ENCODE measurements around the gene RPA1.

GRCh38 chr17:1942066-1942365, 112.2 kb downstream of the RPA1 start:
- no peak for TF ChIP-seq CTCF (conservative IDR thresholded peaks at IDR 0.05; ENCODE audit: low read depth, low read length)
- TF ChIP-seq POLR2A (IDR thresholded peaks at IDR 0.05; ENCODE audit: low read depth, low read length) = no peak
- TF ChIP-seq MAZ (IDR thresholded peaks at IDR 0.05; ENCODE audit: borderline replicate concordance, low read depth, low read length) = no peak
- no peak for TF ChIP-seq SMC3 (IDR thresholded peaks at IDR 0.05; ENCODE audit: low read depth, low read length)
- no peak for TF ChIP-seq RAD21 (IDR thresholded peaks at IDR 0.05; ENCODE audit: low read length)
- no peak for TF ChIP-seq CHD1 (IDR thresholded peaks at IDR 0.05; ENCODE audit: low read depth, low read length)
- no peak for TF ChIP-seq MAFK (IDR thresholded peaks at IDR 0.05; ENCODE audit: low read depth, low read length)

All from IMR-90 (cell line).